Pancreas (tissue), 10 donors: ENCODE data around the gene PKP2. TPM values are rescaled to one million over a fixed set of nuclear protein-coding genes. Genes with fewer than 3 reads are reported as not detected.

ENCODE experiments used
- ATAC-seq, 4 donors: fragments of 200-7000 bp; cut with Tn5 transposase; one replicate each; pipeline versions ENCODE4 v1.8.0 to v1.9.1; 2020; ENCODE audit warnings: mild to moderate bottlenecking in 4 of 4, moderate library complexity in 4 of 4
- DNase-seq, 6 donors: peaks; one replicate each; pipeline ENCODE4 v3.0.0-alpha.2; 2020
- FAIRE-seq: peaks from 2 replicates; lab custom pipeline; 2012; peaks lifted over from hg19 to GRCh38; lab: Jason Lieb, UNC
- H3K27ac ChIP-seq, 4 donors: fragments of 200-600 bp; sonication (generic); 1 replicate in 3 of 4; 2 replicates in 1 of 4; pipeline versions ENCODE4 v1.5.0 to v1.8.0; 2020
- H3K27me3 ChIP-seq, 4 donors: fragments of 200-600 bp; one replicate each; pipeline ENCODE4 v1.8.0; 2021
- H3K36me3 ChIP-seq, 3 donors: fragments of 200-600 bp; sonication (generic) in 1 of 3; one replicate each; pipeline versions ENCODE4 v1.5.0 to v1.8.0; 2020 to 2021
- H3K4me1 ChIP-seq, 3 donors: fragments of 200-600 bp; one replicate each; pipeline ENCODE4 v1.8.0; 2021
- H3K4me3 ChIP-seq, 4 donors: fragments of 200-600 bp; sonication (generic) in 2 of 4; one replicate each; pipeline versions ENCODE4 v1.5.0 to v1.8.0; 2020 to 2021
- H3K9me3 ChIP-seq, 4 donors: fragments of 200-600 bp; one replicate each; pipeline ENCODE4 v1.8.0; 2021
- CTCF ChIP-seq, 4 donors: fragments of 200-600 bp; sonication (generic) in 3 of 4; IDR thresholded peaks; one replicate each; pipeline versions ENCODE4 v1.5.0 to v1.8.0; 2021; ENCODE audit warnings: antibody characterized with exemption in 4 of 4
- WGBS, 2 donors: extraction: QIAGEN DNeasy Blood & Tissue Kit; methylation state at CpG; one replicate each; pipeline ENCODE4 v1.1.7; 2013; 5-methylcytosine and 5-hydroxymethylcytosine counted together
- intact Hi-C, 3 donors: fragments of 100-400 bp; cut with DNase I; formaldehyde crosslinking; loops; one replicate each; pipeline versions ENCODE4 v1.11.1 to v1.14.2; 2022
- polyA plus RNA-seq, 2 donors: library from polyadenylated mRNA; stranded (reverse); fragments of 200-250 nt; gene quantifications; one replicate each; pipeline ENCODE4 v1.2.3, GENCODE V29; 2013
- total RNA-seq, 6 donors: library from RNA; stranded (reverse); fragmentation: NEBNext Ultra II Directional in 4 of 6; extraction: Animal tissue kit (Norgen Biotek cat#: 25700) in 4 of 6; gene quantifications; one replicate each; pipeline versions ENCODE4 v1.2.1 to v1.2.4, GENCODE V29; 2021 to 2023
- donor health status: healthy with polysubstance abuse.
- donor health status: DM: no; HTN: no; CAD: no; lungs with moderate emphysema.
- donor health status: DM: no; HTN: no; CAD: no.
- donor health status: control.
- donor health status: control.
- donor health status: Bipolar disorder and iron deficiency.
- donor health status: DM: yes; HTN: yes; CAD: no.
- donor health status: DM: no; HTN: no; CAD: no.
- donor health status: DM: no; HTN: no; CAD: no.
- donor health status: DM: yes; HTN: yes; CAD: no.

PKP2 gene
- total and polyA plus RNA-seq, 8 donors = 4.9 to 22.7 (median 12.3) TPM

GRCh38 chr12:32839828-32840227 is 56.7 kb downstream of the PKP2 start:
- no peak overlapping the region for H3K27ac ChIP-seq
- peaks cover 0 to 12% (median 0%) of the 10 kb centered on the region in 3 donors for H3K36me3 ChIP-seq
- ATAC-seq (no peak), FAIRE-seq (no peak), DNase-seq (no peak)
- H3K27me3 ChIP-seq = no peaks in the 10 kb centered on the region
- no peak overlapping the region for H3K4me3 ChIP-seq
- intact Hi-C loops = no loop called here
- H3K4me1 ChIP-seq = peaks cover 0 to 3% (median 0%) of the 10 kb centered on the region in 3 donors
- no peaks in the 10 kb centered on the region for H3K9me3 ChIP-seq
- WGBS, 2 donors = 66 to 70% methylated on average over 4 of the region's 4 CpGs
- no peak for TF ChIP-seq CTCF (IDR thresholded peaks at IDR 0.05)

- ATAC-seq (no peak), FAIRE-seq (no peak)
- WGBS, 2 donors = 96% methylated on average over 5 of the region's 5 CpGs
Observed at GRCh38 chr12:32837974-32838373, 58.6 kb downstream of the PKP2 start.

GRCh38 chr12:32836710-32837109 is 59.9 kb downstream of the PKP2 start:
- 81 to 85% methylated on average over 3 of the region's 3 CpGs for WGBS, 2 donors
- no peak for FAIRE-seq
- no peak for TF ChIP-seq CTCF (IDR thresholded peaks at IDR 0.05)

More at GRCh38 chr12:32837974-32838373, 58.6 kb downstream of the PKP2 start:
- Histone ChIP-seq H3K27me3 (no peaks in the 10 kb centered on the region), H3K4me3 (no peak overlapping the region), H3K9me3 (no peaks in the 10 kb centered on the region), H3K36me3 (peaks cover 0 to 12% (median 0%) of the 10 kb centered on the region in 3 donors), H3K4me1 (peaks cover 0 to 3% (median 0%) of the 10 kb centered on the region in 3 donors), H3K27ac (no peak overlapping the region)
- no peak for TF ChIP-seq CTCF (IDR thresholded peaks at IDR 0.05)
- intact Hi-C loops = no loop called here
- DNase-seq = no peak

GRCh38 chr12:32834122-32834521 is 62.5 kb downstream of the PKP2 start:
- 91 to 95% methylated on average over 2 of the region's 2 CpGs for WGBS, 2 donors
- no peak overlapping the region for H3K4me3 ChIP-seq
- no peaks in the 10 kb centered on the region for H3K27me3 ChIP-seq
- H3K27ac ChIP-seq = no peak overlapping the region
- no peak for TF ChIP-seq CTCF (IDR thresholded peaks at IDR 0.05)
- ATAC-seq (no peak), FAIRE-seq (no peak), DNase-seq (no peak)
- no peaks in the 10 kb centered on the region for H3K9me3 ChIP-seq
- intact Hi-C loops = no loop called here
- H3K4me1 ChIP-seq = peaks cover 0 to 3% (median 0%) of the 10 kb centered on the region in 3 donors
- H3K36me3 ChIP-seq = peaks cover 0 to under 1% (median 0%) of the 10 kb centered on the region in 3 donors

More at GRCh38 chr12:32836710-32837109, 59.9 kb downstream of the PKP2 start:
- Histone ChIP-seq H3K4me1 (peaks cover 0 to 3% (median 0%) of the 10 kb centered on the region in 3 donors), H3K9me3 (no peaks in the 10 kb centered on the region), H3K4me3 (no peak overlapping the region), H3K27me3 (no peaks in the 10 kb centered on the region), H3K27ac (no peak overlapping the region), H3K36me3 (peaks cover 0 to 12% (median 0%) of the 10 kb centered on the region in 3 donors)
- intact Hi-C loops = no loop called here
- no peak for ATAC-seq
- DNase-seq = no peak

- no peak overlapping the region for H3K4me3 ChIP-seq
- ATAC-seq (peak in 1 of 4 donors; percentile 36), DNase-seq (no peak), FAIRE-seq (no peak)
- TF ChIP-seq CTCF (IDR thresholded peaks at IDR 0.05) = no peak
- 71 to 73% methylated on average over 2 of the region's 2 CpGs for WGBS, 2 donors
- no peaks in the 10 kb centered on the region for H3K27me3 ChIP-seq
- H3K4me1 ChIP-seq = no peaks in the 10 kb centered on the region
- no peaks in the 10 kb centered on the region for H3K36me3 ChIP-seq
- H3K27ac ChIP-seq = peak overlapping the region in 1 of 4 donors; percentile 20
- intact Hi-C loops = no loop called here
- H3K9me3 ChIP-seq = no peaks in the 10 kb centered on the region
Observed at GRCh38 chr12:32828552-32828951, 68.0 kb downstream of the PKP2 start.
